Measurements from ENCODE around the gene RRAS2. TPM values are rescaled to one million over a fixed set of nuclear protein-coding genes. Genes with fewer than 3 reads are reported as not detected.

The RRAS2 gene
- total RNA-seq, 1 experiment from 2014 or later = 158 TPM

DNA sequence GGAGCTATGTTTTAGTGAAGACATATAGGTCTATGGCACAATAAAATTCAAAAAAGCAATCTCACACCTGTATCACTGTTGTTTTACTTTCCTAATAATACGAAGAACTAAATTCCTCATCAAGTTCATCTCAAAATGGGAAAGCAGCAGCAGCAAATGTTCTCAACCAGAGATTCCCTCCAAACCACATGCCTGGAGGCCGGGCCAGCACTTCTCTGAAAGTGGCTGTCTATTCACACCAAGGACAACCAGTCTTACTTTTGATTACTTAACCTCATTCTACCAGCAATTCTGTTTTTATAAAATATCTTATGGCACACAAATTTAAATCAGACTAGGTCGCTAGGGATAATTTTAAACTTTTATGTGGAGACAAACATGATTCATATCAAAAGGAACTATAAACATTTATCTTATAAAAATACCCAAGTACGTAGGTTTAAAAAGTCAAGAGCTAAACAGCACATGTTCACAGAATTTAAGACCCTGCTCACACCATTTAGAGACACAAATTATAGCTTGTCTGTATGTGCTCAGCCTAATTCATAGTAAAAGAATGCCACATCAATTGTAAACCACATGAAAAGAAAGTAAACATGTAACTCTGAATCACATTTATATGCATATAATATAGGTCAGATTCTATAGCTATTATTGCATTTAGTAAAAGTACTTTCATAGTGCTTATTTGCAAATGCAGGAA is 46.1 kb downstream of the RRAS2 start:
- no peak overlapping the region for H3K9ac ChIP-seq (ENCODE audit: extremely low read depth, insufficient read length, low read length)
- peaks cover 9% of the 10 kb centered on the region for H3K79me1 ChIP-seq (ENCODE audit: insufficient read depth, low read depth, low read length, poor library complexity, severe bottlenecking)
- no peak for DNase-seq
- H3K18ac ChIP-seq (ENCODE audit: insufficient read length, low read depth, low read length) = no peak overlapping the region
- no peak overlapping the region for H4K5ac ChIP-seq (ENCODE audit: insufficient read length, low read depth, low read length)
- no peaks in the 10 kb centered on the region for H3K27me3 ChIP-seq (ENCODE audit: insufficient read depth, low read length)
- H3K23me2 ChIP-seq (ENCODE audit: insufficient read length, low read depth, low read length, poor library complexity, severe bottlenecking) = no peaks in the 10 kb centered on the region
- no peak overlapping the region for H3K14ac ChIP-seq (ENCODE audit: insufficient read depth, low read length)
- H2AK5ac ChIP-seq (ENCODE audit: insufficient read length, low read length) = no peak overlapping the region
- H3K27ac Mint-ChIP-seq = peak overlapping the region in 2 of 3 experiments; percentile 63 to 90; a peak in 6 of 7 replicates
- H3K27me3 Mint-ChIP-seq (ENCODE audit: low read depth) = no peaks in the 10 kb centered on the region
- H3K4ac ChIP-seq (ENCODE audit: low read depth, low read length) = no peak overlapping the region
- H2BK20ac ChIP-seq (ENCODE audit: low read depth, low read length, poor library complexity, severe bottlenecking) = no peak overlapping the region
- no peak overlapping the region for H3K4me3 Mint-ChIP-seq
- H2BK120ac ChIP-seq (ENCODE audit: low read depth, low read length, poor library complexity, severe bottlenecking) = no peak overlapping the region
- no peaks in the 10 kb centered on the region for H3K9me3 ChIP-seq (ENCODE audit: control insufficient read depth, low read depth, low read length)
- H3K9me3 Mint-ChIP-seq = no peaks in the 10 kb centered on the region
- no peaks in the 10 kb centered on the region for H3K36me3 Mint-ChIP-seq (ENCODE audit: insufficient read depth in 1 of 3, low read depth in 3 of 3)
- H4K20me1 ChIP-seq (ENCODE audit: control insufficient read depth, insufficient read depth, insufficient read length) = no peaks in the 10 kb centered on the region
- H2BK5ac ChIP-seq (ENCODE audit: insufficient read length, low read length) = no peak overlapping the region
- TF ChIP-seq, protein P1, sequence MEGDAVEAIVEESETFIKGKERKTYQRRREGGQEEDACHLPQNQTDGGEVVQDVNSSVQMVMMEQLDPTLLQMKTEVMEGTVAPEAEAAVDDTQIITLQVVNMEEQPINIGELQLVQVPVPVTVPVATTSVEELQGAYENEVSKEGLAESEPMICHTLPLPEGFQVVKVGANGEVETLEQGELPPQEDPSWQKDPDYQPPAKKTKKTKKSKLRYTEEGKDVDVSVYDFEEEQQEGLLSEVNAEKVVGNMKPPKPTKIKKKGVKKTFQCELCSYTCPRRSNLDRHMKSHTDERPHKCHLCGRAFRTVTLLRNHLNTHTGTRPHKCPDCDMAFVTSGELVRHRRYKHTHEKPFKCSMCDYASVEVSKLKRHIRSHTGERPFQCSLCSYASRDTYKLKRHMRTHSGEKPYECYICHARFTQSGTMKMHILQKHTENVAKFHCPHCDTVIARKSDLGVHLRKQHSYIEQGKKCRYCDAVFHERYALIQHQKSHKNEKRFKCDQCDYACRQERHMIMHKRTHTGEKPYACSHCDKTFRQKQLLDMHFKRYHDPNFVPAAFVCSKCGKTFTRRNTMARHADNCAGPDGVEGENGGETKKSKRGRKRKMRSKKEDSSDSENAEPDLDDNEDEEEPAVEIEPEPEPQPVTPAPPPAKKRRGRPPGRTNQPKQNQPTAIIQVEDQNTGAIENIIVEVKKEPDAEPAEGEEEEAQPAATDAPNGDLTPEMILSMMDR (conservative IDR thresholded peaks at IDR 0.05) = no peak
- no peak overlapping the region for H3K23ac ChIP-seq (ENCODE audit: insufficient read length, low read depth, low read length)
- H3K4me2 ChIP-seq (ENCODE audit: insufficient read depth, insufficient read length, low read length) = no peak overlapping the region
- no CpG with 5 or more reads among the region's 4 CpGs for WGBS (ENCODE audit: extremely low coverage, insufficient read length, low lambda C conversion rate)
- H2BK15ac ChIP-seq (ENCODE audit: low read depth, low read length) = no peak overlapping the region
- peaks cover 16% of the 10 kb centered on the region; the same call in 1 of the 2 replicates for H3K4me1 ChIP-seq (ENCODE audit: insufficient read depth, low read length)
- no peak overlapping the region for H4K91ac ChIP-seq (ENCODE audit: insufficient read length, low read depth, low read length)
- peaks cover 63% of the 10 kb centered on the region; the same call in 1 of the 2 replicates for H3K79me2 ChIP-seq (ENCODE audit: insufficient read depth, low read length)
- H2BK12ac ChIP-seq (ENCODE audit: insufficient read length, low read depth, low read length) = no peak overlapping the region
- H3T11ph ChIP-seq (ENCODE audit: low read length) = no peak overlapping the region
- H3K56ac ChIP-seq (ENCODE audit: insufficient read length, low read depth, low read length) = no peak overlapping the region
- peaks cover 29 to 43% of the 10 kb centered on the region in 2 experiments for H3K4me1 Mint-ChIP-seq
- H2AFZ ChIP-seq (ENCODE audit: low read length) = no peak overlapping the region
- H3K27ac ChIP-seq (ENCODE audit: insufficient read length, low read depth, low read length) = no peak overlapping the region
- no peak overlapping the region for H4K8ac ChIP-seq (replicated peaks; ENCODE audit: insufficient read length, low read depth, low read length)

All from H9 (cell line).